ENCODE measurements around the gene CDKN1C.

- no peak for TF ChIP-seq CTCF (IDR thresholded peaks at IDR 0.05; ENCODE audit: poor library complexity, severe bottlenecking)
- TF ChIP-seq TAF1 (IDR thresholded peaks at IDR 0.05; ENCODE audit: low read depth): no peak
- TF ChIP-seq RAD21 (conservative IDR thresholded peaks at IDR 0.05): no peak
- no peak for TF ChIP-seq EZH2 (IDR thresholded peaks at IDR 0.05; ENCODE audit: borderline replicate concordance, insufficient read depth, low read length, poor library complexity, severe bottlenecking)
Measured at GRCh38 chr11:2922655-2923054, 37.1 kb upstream of the CDKN1C start.

All from neural cell (in vitro differentiated cells).